ENCODE data around the gene GLCCI1. TPM values are rescaled to one million over a fixed set of nuclear protein-coding genes. Genes with fewer than 3 reads are reported as not detected.

The GLCCI1 gene
- total RNA-seq, 6 experiments from 2014 or later: 2.4 to 11.1 (median 5.0) TPM

DNA sequence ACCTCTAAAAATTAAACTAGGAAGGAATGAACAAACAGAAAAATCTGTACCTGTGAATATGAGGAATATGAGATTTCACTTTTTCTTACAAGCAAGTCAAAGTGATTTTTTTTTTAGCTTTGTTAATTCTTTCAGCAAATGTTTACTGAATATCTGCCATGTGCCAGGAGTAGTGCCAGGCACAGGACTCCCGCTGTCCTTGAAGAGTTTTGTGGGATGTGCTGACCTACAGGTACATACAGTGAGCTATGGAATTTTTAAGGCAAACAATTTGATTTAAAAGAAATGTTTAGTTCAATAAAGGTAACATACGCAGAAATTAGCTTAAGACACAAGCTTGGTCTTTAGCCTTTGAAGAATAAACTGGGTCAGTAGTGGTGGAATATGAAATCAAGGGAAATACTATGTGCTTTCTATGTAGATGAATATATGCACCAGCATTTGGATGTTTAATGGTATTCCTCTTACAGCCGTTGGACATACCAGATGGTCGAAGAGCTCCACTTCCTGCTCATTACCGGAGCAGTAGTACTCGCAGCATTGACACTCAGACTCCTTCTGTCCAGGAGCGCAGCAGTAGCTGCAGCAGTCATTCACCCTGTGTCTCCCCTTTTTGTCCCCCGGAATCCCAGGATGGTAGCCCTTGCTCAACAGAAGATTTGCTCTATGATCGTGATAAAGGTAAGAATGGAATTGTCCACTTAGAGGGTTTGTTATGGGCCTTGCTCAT is 102.0 kb downstream of the GLCCI1 start:
- Histone ChIP-seq H3K9me3 (no peaks in the 10 kb centered on the region), H3K36me3 (no peaks in the 10 kb centered on the region), H3K27ac (no peak overlapping the region), H3K4me3 (no peak overlapping the region), H3K4me1 (no peaks in the 10 kb centered on the region), H3K27me3 (no peaks in the 10 kb centered on the region)
- no peak for ATAC-seq
- intact Hi-C loops (cut with DNase I): no loop called here
- no peak for DNase-seq
- WGBS (ENCODE audit: insufficient coverage, low coverage, low lambda C conversion rate, missing lambda C conversion rate): 93% methylated on average over 9 of the region's 9 CpGs
- TF ChIP-seq, protein P1, sequence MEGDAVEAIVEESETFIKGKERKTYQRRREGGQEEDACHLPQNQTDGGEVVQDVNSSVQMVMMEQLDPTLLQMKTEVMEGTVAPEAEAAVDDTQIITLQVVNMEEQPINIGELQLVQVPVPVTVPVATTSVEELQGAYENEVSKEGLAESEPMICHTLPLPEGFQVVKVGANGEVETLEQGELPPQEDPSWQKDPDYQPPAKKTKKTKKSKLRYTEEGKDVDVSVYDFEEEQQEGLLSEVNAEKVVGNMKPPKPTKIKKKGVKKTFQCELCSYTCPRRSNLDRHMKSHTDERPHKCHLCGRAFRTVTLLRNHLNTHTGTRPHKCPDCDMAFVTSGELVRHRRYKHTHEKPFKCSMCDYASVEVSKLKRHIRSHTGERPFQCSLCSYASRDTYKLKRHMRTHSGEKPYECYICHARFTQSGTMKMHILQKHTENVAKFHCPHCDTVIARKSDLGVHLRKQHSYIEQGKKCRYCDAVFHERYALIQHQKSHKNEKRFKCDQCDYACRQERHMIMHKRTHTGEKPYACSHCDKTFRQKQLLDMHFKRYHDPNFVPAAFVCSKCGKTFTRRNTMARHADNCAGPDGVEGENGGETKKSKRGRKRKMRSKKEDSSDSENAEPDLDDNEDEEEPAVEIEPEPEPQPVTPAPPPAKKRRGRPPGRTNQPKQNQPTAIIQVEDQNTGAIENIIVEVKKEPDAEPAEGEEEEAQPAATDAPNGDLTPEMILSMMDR (IDR thresholded peaks at IDR 0.05): no peak
- TF ChIP-seq POLR2A (IDR thresholded peaks at IDR 0.05): no peak

DNA sequence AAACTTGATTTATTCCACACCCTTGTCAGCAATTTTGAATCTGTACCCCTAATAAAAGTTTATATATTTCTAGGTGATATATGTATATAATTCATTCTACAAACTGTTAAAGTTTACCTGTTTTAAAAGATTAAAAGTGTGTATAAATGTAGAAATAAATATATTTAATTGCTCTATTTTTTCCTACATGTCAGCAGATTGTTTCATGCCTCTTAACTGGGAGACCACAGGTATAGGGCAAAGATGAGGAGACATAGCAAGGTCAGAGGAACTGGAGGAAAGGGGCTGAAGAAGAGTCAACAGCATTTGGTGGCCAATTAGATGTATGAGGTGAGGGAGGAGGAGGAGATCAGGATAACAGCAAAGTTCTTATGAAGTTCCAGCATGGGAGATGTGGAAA is 109.8 kb downstream of the GLCCI1 start:
- DNase-seq: no peak
- intact Hi-C loops (cut with DNase I): no loop called here
- ATAC-seq: no peak

DNA sequence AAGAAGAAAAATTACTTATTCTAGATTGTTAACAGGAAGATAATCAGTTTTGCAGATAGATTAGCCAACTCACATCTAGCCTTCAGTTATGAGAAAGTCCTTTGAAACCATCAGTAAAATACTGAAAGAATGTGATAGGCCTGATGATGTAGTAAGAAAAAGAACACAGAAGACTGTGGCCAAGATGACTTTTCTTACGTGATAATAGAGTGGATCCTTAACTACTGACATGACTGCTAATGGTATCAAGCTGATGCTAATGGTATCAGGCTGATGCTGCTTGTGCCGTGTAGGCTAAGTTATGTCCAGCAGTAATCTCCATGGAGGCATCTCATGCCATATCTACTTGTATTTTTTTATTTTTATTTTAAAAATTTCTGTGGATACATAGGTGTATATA is 114.2 kb downstream of the GLCCI1 start:
- no peak for ATAC-seq
- H3K4me3 ChIP-seq: no peak overlapping the region

More for the DNA sequence above, 109.8 kb downstream of the GLCCI1 start:
- Histone ChIP-seq H3K4me3 (no peak overlapping the region), H3K36me3 (no peaks in the 10 kb centered on the region), H3K4me1 (no peaks in the 10 kb centered on the region), H3K9me3 (no peaks in the 10 kb centered on the region), H3K27ac (no peak overlapping the region), H3K27me3 (no peaks in the 10 kb centered on the region)
- no peak for TF ChIP-seq POLR2A (IDR thresholded peaks at IDR 0.05)
- TF ChIP-seq, protein P1 (IDR thresholded peaks at IDR 0.05): no peak

DNA sequence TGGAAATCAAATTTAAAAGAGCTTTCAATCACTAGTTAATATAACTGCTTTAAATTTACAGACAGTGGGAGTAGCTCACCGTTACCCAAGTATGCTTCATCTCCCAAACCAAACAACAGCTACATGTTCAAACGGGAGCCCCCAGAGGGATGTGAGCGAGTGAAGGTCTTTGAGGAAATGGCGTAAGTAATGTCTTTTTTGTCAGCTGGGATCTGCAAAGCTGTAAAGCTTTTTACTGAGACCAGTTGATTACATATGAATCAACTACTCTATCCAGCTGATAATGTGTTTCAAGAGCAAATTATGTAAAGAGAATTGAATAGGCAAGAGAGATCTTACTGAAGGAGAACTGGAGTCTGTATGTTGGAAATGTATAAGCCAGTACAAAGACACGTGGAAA is 116.2 kb downstream of the GLCCI1 start:
- Histone ChIP-seq H3K27me3 (no peaks in the 10 kb centered on the region), H3K36me3 (no peaks in the 10 kb centered on the region), H3K4me3 (no peak overlapping the region), H3K4me1 (no peaks in the 10 kb centered on the region), H3K27ac (no peak overlapping the region), H3K9me3 (no peaks in the 10 kb centered on the region)
- WGBS (ENCODE audit: insufficient coverage, low coverage, low lambda C conversion rate, missing lambda C conversion rate): 94% methylated on average over 5 of the region's 5 CpGs
- ATAC-seq: no peak
- TF ChIP-seq, protein P1 (IDR thresholded peaks at IDR 0.05): no peak
- no peak for TF ChIP-seq POLR2A (IDR thresholded peaks at IDR 0.05)
- DNase-seq: no peak
- intact Hi-C loops (cut with DNase I): no loop called here

More for the DNA sequence above, 114.2 kb downstream of the GLCCI1 start:
- Histone ChIP-seq H3K27ac (no peak overlapping the region), H3K9me3 (no peaks in the 10 kb centered on the region), H3K4me1 (no peaks in the 10 kb centered on the region), H3K27me3 (no peaks in the 10 kb centered on the region), H3K36me3 (no peaks in the 10 kb centered on the region)
- no peak for DNase-seq
- WGBS (ENCODE audit: insufficient coverage, low coverage, low lambda C conversion rate, missing lambda C conversion rate): 100% methylated on average over 2 of the region's 2 CpGs
- TF ChIP-seq, protein P1 (IDR thresholded peaks at IDR 0.05): no peak
- TF ChIP-seq POLR2A (IDR thresholded peaks at IDR 0.05): no peak
- intact Hi-C loops (cut with DNase I): no loop called here

Data from right lobe of liver (tissue), 6 donors.